SHP77 treated with DMSO at 0.1 percent for 48 hours (cell line): ENCODE measurements around the gene MUS81.
"Not testable (repeated sequence)": the region's sequence is repeated elsewhere in the genome, so short reads cannot be mapped to it uniquely, and the experiment has no call there.

ENCODE experiments used
- DNase-seq: peaks from one replicate; lab custom pipeline; 2025; lab: John Stamatoyannopoulos, UW

MUS81 gene, protein sequence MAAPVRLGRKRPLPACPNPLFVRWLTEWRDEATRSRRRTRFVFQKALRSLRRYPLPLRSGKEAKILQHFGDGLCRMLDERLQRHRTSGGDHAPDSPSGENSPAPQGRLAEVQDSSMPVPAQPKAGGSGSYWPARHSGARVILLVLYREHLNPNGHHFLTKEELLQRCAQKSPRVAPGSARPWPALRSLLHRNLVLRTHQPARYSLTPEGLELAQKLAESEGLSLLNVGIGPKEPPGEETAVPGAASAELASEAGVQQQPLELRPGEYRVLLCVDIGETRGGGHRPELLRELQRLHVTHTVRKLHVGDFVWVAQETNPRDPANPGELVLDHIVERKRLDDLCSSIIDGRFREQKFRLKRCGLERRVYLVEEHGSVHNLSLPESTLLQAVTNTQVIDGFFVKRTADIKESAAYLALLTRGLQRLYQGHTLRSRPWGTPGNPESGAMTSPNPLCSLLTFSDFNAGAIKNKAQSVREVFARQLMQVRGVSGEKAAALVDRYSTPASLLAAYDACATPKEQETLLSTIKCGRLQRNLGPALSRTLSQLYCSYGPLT

GRCh38 chr11:65860278-65861164, at the start of gene MUS81:
TSS of gene MUS81 (plus strand) at chr11:65860433. CDS start at chr11:65860754, 321 bp downstream.
- peak; percentile 93 for DNase-seq

- DNase-seq = no peak
These were observed 48.3 kb upstream of the MUS81 start for GRCh38 chr11:65811764-65812475.

DNA sequence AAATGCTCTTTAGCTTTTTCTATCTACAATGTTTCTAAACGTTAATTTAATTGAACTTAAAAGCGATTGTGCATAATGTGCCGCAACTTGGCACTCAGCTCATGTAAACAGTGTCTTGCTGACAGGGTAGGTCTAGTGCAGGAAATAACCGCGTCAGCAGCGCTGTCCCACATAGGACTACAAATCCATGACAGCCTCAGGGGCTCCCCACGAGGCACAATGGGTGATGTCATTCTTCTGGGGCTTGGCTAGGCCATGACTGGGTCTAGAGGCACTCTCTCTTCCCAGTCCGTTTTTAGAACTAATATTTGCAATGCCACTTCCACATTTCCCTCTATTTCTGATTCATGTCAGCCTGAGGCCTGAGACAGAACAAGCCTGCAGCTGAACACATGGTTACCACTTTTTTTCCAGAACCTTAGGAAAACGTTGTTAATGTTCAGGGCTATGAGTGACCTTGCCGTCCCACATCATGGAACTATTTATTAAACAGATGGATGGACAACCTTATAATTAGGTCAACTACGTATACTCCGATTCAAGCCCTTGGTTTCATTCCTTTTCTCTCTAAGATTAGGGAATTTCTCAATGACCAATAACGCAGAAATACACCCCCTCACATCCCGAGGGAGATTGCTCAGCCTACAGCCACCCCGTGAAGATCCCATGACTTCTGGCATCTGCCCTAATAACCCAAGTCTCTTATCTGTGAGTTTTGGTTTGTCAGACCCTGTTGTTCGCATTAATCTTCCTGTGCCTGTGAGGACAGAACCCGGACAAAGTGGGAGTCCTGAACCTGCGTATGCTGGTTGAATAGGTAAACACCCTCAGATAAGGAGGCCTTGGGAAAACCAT, 45.9 kb upstream of the MUS81 start:
- DNase-seq = no peak

DNA sequence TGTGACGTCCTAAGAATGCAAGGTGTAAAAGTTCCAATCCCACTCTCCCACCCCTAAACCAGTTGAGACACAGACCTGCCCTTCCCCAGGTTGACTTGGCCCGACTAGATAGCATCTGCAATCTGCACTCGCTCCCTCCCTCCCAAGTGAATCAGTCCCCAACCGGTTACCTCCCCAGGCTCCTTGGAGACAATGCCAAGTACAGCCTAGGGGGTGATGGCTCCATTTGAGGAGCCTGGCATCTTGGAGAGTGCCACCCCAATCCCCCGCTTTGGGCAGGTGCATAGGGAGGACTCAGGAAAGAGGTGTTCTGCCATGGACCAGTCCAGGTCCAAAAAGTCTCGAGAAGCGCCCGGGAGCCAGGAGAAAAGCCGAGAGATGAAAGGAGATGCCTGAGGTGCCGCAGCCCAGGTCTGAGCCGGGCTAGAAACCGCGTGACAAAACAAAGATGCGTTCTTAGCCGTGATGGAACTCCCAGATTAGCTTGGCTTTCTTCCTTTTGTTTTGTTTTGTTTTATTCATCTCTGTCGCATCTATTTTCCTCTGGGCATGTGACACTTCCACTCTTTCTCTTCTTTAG, 45.2 kb upstream of the MUS81 start:
- no peak for DNase-seq

GRCh38 chr11:65816696-65817095, 43.5 kb upstream of the MUS81 start:
- no peak for DNase-seq

- DNase-seq = no peak
These were observed 42.9 kb upstream of the MUS81 start for GRCh38 chr11:65817312-65817834.

- peak; percentile 56 for DNase-seq
These were observed 42.2 kb upstream of the MUS81 start for GRCh38 chr11:65817835-65818680.

DNA sequence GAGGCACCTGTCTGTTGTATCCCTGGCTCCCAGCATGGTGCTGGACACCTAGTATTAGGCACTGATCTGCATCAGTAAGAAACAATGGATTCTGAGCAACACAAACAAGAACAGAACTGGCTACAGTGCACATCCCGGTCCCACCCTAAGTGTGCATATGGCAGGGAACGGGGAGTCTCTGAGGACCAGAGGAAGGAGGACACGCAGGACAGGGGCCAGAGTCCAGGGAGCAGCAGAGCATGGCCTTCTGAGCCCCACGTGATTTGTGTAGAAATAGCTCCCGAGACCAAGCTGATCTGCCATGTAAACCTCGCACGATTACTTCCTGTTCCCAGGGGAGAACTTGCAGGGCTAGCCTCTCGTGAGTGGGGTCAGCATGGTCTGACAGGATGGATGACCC, 39.1 kb upstream of the MUS81 start:
- no peak for DNase-seq

DNA sequence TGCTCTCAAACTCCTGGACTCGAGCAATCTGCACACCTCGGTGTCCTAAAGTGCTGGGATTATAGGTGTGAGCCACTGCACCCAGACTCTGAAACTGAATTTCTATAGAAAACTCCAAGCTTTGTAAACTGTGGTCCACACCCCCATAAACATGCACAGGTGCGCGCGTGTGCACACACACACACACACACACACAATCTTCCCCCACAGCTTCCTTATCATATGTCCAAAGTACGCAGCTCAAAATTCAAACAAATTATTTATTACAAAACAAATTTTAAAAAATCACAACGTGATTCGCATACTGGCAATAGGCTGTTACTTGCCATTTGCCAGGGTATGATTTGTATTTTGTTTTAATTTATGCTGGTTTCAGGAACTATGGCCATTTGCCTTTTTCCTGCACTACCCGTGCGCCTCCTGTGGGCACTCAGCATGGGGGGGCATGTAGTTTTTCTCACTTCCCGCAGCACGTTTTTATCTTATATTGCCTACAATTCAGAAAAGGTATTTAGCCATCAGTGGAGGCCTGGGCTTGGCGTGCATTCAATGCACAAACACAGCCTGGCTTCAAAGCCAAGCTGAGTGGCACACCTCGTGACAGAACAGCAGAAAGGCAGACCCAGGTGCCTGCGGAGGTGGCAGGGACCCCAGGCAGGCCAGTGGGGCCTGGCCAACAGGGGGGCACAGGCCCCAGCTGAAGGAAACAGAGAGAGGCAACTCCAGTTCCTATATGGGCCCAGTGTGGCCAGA, 37.3 kb upstream of the MUS81 start:
- DNase-seq = no peak

GRCh38 chr11:65826984-65827735, 33.1 kb upstream of the MUS81 start:
- no peak for DNase-seq

DNA sequence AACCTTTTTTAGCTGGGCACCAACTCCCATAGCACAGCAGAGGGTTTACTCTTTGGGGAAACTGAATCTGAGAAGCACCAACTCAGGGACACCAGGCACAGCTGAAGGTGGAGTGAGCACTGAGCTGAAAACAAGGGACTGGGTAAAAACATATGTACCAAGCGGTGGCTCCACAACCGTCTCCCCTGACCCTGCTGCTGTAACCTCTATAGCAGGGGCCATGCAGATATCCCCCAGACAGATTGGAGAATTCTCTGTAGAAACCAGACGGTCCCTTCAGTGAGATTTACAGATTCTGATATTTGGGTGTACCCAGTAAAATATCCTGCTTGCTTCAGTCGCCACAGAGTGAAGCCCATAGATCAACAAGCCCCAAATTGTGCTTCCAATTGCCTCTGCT, 30.8 kb upstream of the MUS81 start:
- no peak for DNase-seq

GRCh38 chr11:65832231-65832630, 28.0 kb upstream of the MUS81 start:
- not testable (repeated sequence) for DNase-seq

DNA sequence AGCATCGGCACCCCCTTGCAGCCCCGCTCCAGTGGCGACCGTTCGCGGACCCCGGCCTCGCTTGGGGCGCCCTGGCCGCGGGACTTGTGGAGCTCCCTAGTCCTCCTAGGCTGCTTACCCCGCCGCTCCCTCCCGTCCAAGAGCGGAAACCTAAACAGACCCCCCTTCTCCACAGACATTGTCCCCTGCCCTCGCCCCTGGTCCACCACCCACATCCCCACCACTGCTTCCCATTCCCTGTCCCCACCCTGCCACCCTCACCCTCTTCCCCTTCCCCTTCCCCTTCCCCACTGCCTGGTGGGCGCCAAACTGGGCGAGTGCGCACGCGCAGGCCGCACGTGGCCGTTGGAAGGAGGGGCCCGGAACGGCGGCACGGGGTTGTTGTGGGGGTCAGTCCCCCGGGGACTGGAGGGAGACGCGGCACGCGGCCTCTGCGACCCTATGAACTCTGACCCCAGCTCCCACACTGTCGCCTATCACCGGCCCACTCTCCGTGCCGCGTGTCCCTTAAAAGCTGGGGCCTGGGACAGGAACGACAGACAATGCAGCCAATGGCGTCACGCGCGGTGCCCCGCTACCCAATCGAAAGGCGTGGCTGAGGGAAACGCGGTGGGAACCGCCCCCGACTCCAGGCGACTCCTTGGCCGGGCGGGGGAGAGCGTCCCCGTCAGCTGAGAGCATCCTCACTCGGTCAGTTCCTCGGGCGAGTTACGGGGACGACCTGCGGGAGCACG, 26.8 kb upstream of the MUS81 start, which contains the start of gene SNX32:
Gene SNX32, plus strand, starts transcription at position 667 of the 734 bp plus-strand sequence. CDS start 103 bp downstream, outside the sequence.
- peak; percentile 23 for DNase-seq

- DNase-seq = no peak
These were observed 26.0 kb upstream of the MUS81 start for GRCh38 chr11:65834202-65834601.

DNA sequence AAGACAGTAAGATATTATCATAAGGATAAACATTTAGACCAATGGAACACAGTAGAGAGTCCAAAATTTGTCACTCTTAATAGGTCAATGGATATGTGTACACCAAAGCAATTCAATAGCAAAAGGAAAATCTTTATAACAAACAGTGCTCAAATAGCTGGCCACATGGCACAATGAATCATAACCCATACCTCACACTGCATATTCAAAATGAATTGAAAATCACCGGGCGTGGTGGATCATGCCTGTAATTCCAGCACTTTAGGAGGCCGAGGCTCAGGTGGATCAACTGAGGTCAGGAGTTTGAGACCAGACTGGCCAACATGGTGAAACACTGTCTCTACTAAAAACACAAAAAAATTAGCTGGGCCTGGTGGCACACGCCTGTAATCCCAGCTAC, 18.1 kb upstream of the MUS81 start:
- DNase-seq = no peak

DNA sequence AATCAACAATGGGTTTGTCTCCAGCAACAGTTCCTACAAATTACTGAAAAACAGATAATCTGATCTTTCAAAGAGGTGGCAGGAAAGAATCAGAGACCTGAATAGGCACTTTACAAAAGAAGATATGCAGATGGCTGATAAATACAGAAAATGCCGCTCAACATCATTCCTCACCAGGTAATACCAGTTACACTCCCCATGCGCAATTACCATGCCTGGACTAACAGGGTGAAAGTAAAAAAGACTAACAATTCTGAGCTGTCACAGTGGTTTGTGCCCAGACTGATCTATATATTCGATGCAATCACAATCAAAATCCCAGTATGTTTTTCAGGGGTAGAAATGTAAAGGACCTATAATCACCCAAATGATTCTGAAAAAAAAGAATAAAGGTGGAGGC, 16.4 kb upstream of the MUS81 start:
- DNase-seq = no peak

GRCh38 chr11:65844231-65844872, 15.9 kb upstream of the MUS81 start:
- no peak for DNase-seq
